GM10847 (cell line): ENCODE data around the gene PCDHGB2.
"Not testable (repeated sequence)": the region's sequence is repeated elsewhere in the genome, so short reads cannot be mapped to it uniquely, and the experiment has no call there.

Source experiments
- POLR2A ChIP-seq: IDR thresholded peaks from 2 replicates; pipeline ENCODE4 v1.6.1; 2011; ENCODE audit not compliant: insufficient read length; ENCODE audit errors: extremely low read depth

PCDHGB2 gene

DNA sequence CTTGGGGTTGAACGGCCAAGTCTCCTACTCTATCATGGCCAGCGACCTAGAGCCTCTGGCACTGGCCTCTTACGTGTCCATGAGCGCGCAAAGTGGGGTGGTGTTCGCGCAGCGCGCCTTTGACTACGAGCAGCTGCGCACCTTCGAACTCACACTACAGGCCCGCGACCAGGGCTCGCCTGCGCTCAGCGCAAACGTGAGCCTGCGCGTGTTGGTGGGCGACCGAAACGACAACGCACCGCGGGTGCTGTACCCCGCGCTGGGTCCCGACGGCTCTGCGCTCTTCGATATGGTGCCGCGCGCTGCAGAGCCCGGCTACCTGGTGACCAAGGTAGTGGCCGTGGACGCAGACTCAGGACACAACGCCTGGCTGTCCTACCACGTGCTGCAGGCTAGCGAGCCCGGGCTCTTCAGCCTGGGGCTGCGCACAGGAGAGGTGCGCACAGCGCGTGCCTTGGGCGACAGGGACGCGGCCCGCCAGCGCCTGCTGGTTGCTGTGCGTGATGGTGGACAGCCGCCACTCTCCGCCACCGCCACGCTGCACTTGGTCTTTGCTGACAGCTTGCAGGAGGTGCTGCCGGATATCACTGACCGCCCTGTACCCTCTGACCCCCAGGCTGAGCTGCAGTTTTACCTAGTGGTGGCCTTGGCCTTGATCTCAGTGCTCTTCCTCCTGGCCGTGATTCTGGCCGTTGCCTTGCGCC is 39.9 kb downstream of the PCDHGB2 start:
- no peak for TF ChIP-seq POLR2A

DNA sequence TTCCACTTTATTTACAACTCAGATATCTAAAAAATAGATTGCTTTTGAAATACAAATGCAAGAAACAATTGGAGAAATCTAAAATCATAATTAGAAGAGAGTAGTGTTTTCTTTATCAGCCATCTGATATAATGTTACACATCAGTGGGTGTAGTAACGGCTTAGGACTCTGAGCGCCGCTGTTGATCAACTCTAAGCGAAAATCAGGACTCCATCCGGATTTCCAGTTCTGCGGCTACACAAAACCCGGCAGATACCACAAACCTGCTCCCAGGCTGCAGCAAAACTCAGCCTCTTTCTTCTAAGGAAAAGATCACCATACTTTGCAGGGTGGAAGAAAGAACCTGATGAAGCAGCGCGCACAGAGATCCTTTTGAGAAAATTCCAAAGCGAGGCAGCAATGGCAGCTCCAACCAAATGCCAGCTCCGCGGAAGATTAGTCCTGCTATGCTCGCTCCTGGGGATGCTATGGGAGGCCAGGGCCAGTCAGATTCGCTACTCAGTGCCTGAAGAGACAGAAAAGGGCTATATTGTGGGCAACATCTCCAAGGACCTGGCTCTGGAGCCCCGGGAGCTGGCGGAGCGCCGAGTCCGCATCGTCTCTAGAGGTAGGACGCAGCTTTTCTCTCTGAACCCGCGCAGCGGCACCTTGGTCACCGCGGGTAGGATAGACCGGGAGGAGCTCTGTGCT is 42.9 kb downstream of the PCDHGB2 start, which contains the start of gene PCDHGA9:
PCDHGA9 (plus strand) TSS at position 226 of the 691 bp plus-strand sequence; CDS start at position 401, 175 bp downstream.
- TF ChIP-seq POLR2A: no peak

DNA sequence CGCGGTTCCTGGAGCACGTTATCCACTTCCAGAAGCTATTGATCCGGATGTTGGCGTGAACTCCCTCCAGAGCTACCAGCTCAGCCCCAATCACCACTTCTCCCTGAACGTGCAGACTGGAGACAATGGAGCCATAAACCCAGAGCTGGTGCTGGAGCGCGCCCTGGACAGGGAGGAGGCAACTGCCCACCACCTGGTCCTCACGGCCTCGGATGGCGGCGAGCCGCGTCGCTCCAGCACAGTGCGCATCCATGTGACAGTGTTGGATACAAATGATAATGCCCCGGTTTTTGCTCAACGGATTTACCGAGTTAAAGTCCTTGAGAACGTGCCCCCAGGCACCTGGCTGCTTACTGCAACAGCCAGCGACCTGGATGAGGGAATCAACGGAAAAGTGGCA is 43.6 kb downstream of the PCDHGB2 start:
- no peak for TF ChIP-seq POLR2A

DNA sequence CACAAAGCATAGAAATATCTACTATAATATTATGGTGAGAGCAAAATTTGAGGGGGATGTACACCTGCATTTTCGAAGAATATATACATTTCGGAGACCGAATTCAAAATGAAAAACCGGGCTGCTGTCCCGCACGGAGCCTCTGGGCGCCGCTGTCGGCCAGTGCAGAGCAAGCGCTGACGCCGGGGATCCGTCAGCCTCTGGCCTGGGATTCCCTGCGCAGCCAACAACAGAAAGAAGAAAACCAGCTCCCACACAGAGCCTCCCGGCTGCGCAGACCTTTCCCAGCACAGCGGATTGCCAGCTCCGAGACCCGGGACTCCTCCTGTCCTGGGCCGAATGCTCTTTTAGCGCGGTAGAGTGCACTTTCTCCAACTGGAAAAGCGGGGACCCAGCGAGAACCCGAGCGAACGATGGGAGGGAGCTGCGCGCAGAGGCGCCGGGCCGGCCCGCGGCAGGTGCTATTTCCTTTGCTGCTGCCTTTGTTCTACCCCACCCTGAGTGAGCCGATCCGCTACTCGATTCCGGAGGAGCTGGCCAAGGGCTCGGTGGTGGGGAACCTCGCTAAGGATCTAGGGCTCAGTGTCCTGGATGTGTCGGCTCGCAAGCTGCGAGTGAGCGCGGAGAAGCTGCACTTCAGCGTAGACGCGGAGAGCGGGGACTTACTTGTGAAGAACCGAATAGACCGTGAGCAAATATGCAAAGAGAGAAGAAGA is 48.2 kb downstream of the PCDHGB2 start, which contains the start of gene PCDHGB6:
PCDHGB6 (plus strand) TSS at position 232 of the 716 bp plus-strand sequence; CDS start at position 414, 182 bp downstream.
- not testable (repeated sequence) for TF ChIP-seq POLR2A

DNA sequence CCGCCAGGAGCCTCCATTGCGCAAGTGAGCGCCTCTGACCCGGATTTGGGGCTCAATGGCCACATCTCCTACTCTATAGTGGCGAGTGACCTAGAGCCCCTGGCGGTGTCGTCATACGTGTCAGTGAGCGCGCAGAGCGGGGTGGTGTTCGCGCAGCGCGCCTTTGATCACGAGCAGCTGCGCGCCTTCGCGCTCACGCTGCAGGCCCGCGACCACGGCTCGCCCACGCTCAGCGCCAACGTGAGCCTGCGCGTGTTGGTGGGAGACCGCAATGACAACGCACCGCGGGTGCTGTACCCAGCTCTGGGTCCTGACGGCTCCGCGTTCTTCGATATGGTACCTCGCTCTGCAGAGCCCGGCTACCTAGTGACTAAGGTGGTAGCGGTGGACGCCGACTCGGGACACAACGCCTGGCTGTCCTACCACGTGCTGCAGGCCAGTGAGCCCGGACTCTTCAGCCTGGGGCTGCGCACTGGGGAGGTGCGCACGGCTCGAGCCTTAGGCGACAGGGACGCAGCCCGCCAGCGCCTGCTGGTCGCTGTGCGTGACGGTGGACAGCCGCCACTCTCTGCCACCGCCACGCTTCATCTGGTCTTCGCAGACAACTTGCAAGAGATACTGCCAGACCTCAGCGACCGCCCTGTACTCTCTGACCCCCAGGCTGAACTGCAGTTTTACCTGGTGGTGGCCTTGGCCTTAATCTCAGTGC is 50.0 kb downstream of the PCDHGB2 start:
- TF ChIP-seq POLR2A: no peak

DNA sequence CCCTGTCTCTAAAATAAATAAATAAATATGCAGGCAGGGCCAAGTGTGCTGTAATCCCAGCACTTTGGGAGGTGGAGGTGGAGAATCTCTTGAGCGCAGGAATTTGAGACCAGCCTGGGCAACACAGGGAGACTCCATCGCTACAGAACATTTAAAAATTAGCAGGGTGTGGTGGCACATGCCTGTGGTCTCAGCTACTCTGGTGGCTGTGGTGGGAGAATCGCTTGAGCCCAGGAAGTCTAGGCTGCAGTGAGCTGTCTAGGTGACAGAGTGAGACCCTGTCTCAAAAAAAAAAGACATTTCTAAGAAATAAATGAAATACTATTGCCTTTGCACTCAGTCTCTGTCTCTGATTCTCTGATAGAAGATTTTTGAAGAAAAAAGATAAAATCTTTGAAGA is 51.8 kb downstream of the PCDHGB2 start:
- TF ChIP-seq POLR2A: no peak
